GM18907 (cell line): ENCODE results near the gene ALDH5A1.
A peak's percentile ranks its signal among the peaks of the same experiment; 100 is the strongest.

ENCODE experiments used
- ATAC-seq: cut with Tn5 transposase; IDR thresholded peaks from one replicate; pipeline ENCODE4 v1.9.1; 2021; ENCODE audit warnings: mild to moderate bottlenecking, moderate library complexity; ENCODE audit not compliant: unreplicated experiment

The ALDH5A1 gene

DNA sequence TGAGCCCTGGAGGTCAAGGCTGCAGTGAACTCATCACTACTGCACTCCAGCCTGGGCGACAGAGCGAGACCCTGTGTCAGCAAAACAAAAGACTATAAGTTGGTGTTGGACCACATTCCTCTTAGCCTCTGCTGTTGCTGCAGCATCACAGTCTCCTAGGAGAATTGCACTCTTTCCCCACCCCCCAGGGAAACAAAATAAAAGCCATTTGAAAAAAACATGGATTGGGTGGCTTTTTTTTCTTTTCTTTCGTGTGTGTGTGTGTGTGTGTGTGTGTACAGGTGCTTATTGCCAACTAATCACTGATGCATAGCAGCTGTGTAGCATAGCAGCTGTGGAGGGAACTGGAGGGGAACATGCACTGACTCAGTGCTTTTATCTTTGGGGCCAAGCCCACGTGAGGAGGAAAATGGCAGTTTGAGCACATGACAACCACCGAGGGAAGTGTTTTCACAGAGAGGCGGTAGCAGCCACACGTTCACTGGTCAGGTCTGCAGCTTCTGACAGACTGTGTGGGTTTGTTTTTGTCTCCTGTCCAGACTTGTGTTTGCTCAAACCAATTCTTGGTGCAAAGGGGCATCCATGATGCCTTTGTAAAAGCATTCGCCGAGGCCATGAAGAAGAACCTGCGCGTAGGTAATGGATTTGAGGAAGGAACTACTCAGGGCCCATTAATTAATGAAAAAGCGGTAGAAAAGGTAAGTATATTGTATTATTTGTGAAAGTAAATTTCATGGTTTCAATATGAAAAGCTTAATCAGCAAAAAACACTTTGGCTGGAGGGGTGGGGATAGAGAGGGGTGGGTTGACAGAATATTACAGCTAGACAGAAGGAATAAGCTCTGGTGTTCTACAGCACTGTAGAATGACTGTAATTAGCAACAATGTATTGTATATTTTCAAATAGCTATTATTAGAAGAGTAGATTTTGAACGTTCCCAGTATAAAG lies 27.7 kb downstream of the ALDH5A1 start:
- peak; percentile 42 for ATAC-seq

GRCh38 chr6:24524329-24524728 lies 29.6 kb downstream of the ALDH5A1 start:
- no peak for ATAC-seq

DNA sequence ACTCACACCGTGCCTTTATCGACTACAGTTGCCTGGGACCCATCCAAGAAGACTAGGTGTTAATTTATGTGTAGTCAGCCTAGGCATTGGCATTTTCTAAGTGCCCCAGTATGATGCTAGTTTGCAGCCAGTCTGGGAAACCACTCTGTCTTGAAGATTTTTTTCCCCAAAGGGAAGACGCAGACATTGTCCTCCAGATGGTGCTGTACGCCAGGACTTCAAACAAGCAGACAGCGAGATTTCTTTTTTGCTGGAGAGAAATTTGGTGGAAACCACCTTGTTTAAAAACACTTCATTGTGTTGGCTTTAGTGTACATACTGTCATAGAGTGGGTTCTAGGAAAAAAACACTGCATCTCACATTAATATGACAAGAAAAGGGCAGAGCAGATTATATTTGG lies 30.0 kb downstream of the ALDH5A1 start:
- no peak for ATAC-seq

- no peak for ATAC-seq
Measured at GRCh38 chr6:24529985-24530384, 35.2 kb downstream of the ALDH5A1 start.

DNA sequence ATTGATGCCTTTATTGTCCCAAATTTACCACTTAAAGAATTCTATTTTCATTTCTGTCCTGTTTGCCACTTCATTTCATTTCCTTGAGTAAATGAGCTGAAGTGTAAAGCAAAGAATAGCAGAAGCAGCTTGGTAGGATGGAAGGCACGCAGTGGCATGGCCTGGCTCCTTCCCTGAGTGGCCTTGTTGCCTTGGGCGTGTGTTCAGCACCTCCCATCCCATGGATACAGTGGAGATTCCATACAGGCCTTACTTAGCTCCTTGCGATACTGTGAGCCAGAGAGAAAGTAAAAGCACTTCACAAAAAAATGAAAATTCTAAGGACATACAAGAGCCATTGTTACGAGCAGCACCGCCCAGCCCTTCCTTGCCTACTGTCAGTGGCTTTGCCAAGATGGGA lies 39.6 kb downstream of the ALDH5A1 start:
- ATAC-seq: no peak

DNA sequence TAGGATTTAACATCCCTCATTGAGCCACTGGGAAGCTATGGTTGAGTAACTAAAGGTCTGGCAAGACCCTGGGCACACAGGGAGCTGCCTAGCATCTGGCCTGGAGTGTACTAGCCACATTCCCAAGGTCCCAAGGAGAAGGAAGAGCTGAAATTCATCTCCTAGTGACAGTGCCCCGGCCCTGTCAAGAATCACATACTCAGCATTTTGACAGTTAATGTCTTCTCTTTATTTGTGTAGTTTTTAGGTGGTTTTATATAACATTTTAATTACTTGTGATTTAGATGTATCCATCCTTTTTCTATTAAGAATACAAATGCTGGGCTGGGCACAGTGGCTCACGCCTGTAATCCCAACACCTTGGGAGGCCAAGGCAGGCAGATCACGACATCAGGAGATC lies 40.4 kb downstream of the ALDH5A1 start:
- no peak for ATAC-seq

DNA sequence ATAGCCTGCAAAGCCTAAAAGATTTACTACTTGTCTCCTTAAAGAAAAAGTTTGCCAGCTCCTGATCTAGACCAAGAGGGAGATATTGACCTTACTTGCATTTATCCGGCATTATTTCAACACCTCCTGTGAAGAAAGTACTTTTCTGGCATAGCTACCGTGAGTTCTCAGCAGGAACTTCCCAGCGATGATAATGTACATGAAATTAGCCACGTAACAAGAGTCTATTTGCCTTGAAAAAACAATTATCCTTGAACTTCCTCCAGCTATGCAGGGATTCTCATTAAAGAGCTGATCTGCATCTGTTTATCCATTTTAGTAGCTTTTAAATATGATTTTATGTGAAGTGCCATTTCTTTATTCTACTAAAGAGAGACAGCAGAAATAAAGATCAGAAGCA lies 41.7 kb downstream of the ALDH5A1 start:
- no peak for ATAC-seq

GRCh38 chr6:24537082-24537699 lies 42.4 kb downstream of the ALDH5A1 start:
- ATAC-seq: no peak

GRCh38 chr6:24537771-24538385 lies 43.1 kb downstream of the ALDH5A1 start:
- ATAC-seq: no peak

DNA sequence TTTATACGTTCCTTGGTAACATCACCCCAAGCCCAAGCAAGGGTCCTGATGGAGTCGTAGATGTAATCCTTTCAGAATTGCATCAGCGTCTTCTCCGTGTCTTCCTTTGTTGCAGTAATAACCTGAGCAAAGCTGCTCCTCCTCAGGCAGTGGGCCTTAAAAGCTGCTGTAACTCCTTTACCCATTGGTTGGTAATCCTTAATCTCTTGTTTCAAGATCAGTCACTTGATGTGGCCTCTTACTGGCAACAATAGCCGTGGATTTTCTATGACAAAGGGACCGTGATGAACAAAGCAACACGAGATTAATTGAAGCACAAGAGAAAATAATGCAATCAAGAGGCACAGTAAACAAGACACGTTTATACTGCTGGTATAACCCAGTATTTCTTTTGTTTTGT lies 44.6 kb downstream of the ALDH5A1 start:
- no peak for ATAC-seq

DNA sequence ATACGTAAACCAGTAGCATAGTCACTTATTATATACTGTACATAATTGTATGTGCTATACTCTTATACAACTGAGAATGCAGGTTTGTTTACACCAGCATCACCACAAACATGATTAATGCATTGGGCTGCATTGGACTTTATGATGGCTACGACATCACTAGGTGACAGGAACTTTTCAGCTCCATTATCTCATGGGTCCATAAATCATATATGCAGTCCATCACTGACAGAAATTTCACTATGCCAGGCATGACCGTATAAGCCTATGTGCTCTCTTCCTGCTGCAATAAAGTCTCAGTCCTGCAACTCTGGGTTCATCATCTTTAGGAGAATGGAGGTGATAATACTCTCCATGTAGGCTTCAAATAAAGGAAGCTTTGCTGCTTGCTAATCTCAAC lies 45.4 kb downstream of the ALDH5A1 start:
- no peak for ATAC-seq

GRCh38 chr6:24543683-24544082 lies 48.9 kb downstream of the ALDH5A1 start:
- ATAC-seq: no peak

GRCh38 chr6:24545183-24545582 lies 50.4 kb downstream of the ALDH5A1 start:
- ATAC-seq: no peak

DNA sequence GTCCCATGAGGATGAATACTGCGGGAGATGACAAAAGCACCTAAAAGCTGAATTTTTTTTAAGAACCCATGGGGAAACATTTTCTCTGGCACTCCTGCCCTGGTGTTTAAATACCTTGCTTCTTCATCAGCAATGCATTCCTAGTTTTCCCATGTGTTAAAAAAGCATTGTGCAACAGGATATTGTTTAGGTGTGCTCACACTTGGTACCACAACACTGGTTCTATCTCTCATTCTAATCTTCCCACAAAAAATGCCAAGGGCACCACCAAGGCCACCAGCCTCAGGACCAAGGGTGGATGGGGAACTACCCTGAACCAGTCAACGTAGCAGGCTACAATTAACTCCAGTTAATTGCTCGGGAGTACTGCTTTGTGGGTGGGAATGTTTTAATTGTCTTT lies 50.9 kb downstream of the ALDH5A1 start:
- ATAC-seq: no peak

DNA sequence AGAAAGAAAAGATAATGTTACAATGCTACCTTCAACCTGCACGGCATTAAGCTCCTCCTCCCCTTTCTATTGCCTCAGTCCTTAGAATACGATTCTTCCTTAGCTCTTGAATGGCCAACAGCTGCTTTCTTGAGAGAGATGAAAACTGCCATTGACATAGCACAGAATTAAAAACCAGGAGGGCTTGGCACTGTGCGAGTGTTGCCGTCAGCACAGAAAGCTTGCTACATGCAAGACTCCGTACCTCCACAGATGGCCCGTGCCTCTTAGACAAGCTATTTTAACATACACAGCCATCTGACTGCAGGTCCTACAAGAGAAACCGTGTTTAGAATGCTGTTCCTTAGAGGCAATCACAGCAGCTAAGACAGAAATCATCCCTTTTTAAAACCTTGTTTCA lies 51.7 kb downstream of the ALDH5A1 start:
- ATAC-seq: no peak

DNA sequence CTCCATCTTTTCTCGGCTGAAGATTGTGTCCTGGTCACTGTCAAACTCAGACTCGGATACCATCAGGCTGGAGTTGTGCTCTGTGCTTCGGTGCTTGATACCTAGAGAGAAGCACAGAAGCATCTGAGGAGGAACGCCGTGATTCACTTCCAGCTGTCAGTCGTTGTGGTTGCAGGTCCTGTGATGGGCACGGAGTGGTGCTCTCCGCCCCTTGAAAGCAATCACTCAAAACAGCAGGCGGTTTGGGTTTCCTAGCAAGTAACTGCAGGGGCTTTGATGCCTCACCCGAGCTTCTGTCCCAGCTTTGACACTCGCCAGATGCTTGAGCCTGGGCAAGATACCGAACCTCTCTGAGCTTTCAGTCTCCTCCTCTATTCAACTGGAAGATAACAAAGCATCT lies 52.5 kb downstream of the ALDH5A1 start:
- ATAC-seq: no peak

DNA sequence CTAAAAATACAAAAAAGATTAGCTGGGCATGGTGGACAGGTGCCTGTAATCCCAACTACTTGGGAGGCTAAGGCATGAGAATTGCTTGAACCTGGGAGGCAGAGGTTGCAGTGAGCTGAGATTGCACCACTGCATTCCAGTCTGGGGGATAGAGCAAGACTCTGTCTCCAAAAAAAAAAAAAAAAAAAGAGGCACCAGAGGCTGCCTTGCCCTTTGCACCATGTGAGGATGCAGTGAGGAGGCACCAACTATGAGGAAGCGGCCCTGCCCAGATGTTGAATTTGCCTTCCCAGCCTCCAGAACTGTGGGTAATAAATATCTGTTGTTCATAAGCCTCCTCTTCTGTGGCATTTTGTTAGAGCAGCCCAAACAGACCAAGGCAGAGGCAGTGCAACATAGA lies 54.4 kb downstream of the ALDH5A1 start:
- no peak for ATAC-seq

DNA sequence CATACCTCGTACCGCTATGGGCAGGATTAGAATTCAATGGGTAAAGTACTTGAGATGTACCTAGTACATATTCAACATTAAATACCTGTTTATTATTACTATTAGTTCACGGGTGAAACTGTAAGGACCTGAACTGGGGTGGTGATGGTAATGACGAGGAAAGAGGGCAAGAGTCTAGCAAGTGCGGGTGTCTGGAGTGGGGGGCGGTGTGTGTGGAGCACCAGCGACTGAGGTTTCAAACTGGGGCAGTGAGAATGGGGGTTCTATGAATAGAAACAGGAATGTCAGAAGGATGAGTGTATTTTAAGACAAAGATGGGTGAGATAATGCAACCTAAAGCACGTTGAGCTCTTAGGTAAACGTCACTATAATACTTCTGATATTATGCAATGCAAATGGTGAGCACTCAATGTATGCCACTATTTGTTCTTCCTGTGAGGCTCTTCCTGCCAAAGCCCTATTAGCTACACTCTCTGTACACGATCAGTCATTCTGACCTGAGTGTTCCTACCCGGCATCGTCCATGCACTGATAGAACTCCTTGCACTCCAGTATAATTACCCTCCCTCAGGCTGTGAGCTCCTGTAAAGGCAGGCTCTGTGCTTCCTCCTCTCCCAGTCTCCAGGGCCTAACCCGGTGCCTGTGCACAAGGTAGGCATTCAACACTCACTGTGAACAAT lies 55.0 kb downstream of the ALDH5A1 start:
- no peak for ATAC-seq

- ATAC-seq: no peak
Measured at GRCh38 chr6:24551139-24551538, 56.4 kb downstream of the ALDH5A1 start.

GRCh38 chr6:24554474-24554873 lies 59.7 kb downstream of the ALDH5A1 start:
- ATAC-seq: no peak

GRCh38 chr6:24558516-24558915 lies 63.7 kb downstream of the ALDH5A1 start:
- no peak for ATAC-seq
